Liver (tissue), 9 donors: ENCODE results near the gene PPP6R3. TPM values are rescaled to one million over a fixed set of nuclear protein-coding genes. Genes with fewer than 3 reads are reported as not detected.

ENCODE experiments used
- DNase-seq: peaks from one replicate; pipeline ENCODE4 v3.0.0-alpha.2; 2017; ENCODE audit warnings: low spot score
- H3K27ac ChIP-seq, 2 donors: one replicate each; pipeline ENCODE4 v1.7.0; 2013; ENCODE audit warnings: inconsistent platforms in 2 of 2, low read length in 2 of 2, control low read depth in 1 of 2, low read depth in 1 of 2, mild to moderate bottlenecking in 1 of 2
- H3K27me3 ChIP-seq, 4 donors: one replicate each; pipeline versions ENCODE4 v1.6.1 to v1.7.0; 2013; ENCODE audit warnings: low read length in 3 of 4, inconsistent platforms in 1 of 4, mild to moderate bottlenecking in 1 of 4, moderate library complexity in 1 of 4; ENCODE audit not compliant: control insufficient read depth in 4 of 4, insufficient read depth in 4 of 4
- H3K36me3 ChIP-seq, 4 donors: one replicate each; pipeline versions ENCODE4 v1.6.1 to v1.7.0; 2013; ENCODE audit warnings: low read length in 3 of 4, mild to moderate bottlenecking in 3 of 4, low read depth in 1 of 4, moderate library complexity in 1 of 4; ENCODE audit not compliant: control insufficient read depth in 4 of 4, insufficient read depth in 3 of 4
- H3K4me1 ChIP-seq, 4 donors: one replicate each; pipeline versions ENCODE4 v1.6.1 to v1.7.0; 2013; ENCODE audit warnings: low read length in 3 of 4, mild to moderate bottlenecking in 3 of 4, moderate library complexity in 1 of 4; ENCODE audit not compliant: control insufficient read depth in 4 of 4, insufficient read depth in 4 of 4
- H3K4me3 ChIP-seq, 3 donors: one replicate each; pipeline versions ENCODE4 v1.6.1 to v1.7.0; 2013; ENCODE audit warnings: low read length in 3 of 3, control low read depth in 1 of 3, low read depth in 1 of 3, mild to moderate bottlenecking in 1 of 3
- H3K9ac ChIP-seq, 2 donors: one replicate each; pipeline ENCODE4 v1.7.0; 2013; ENCODE audit warnings: low read length in 2 of 2, mild to moderate bottlenecking in 2 of 2, moderate library complexity in 2 of 2, control low read depth in 1 of 2, low read depth in 1 of 2
- H3K9me3 ChIP-seq, 4 donors: one replicate each; pipeline versions ENCODE4 v1.6.1 to v1.7.0; 2013; ENCODE audit warnings: low read length in 3 of 4; ENCODE audit not compliant: control insufficient read depth in 4 of 4
- EGR1 ChIP-seq, 2 donors: IDR thresholded peaks; 2 replicates each; pipeline ENCODE4 v1.6.1; 2016 to 2018; ENCODE audit warnings: antibody characterized with exemption in 2 of 2, low read depth in 2 of 2
- FOXA1 ChIP-seq: IDR thresholded peaks from 2 replicates; pipeline ENCODE4 v1.6.1; 2016; ENCODE audit warnings: antibody characterized with exemption
- FOXA2 ChIP-seq: IDR thresholded peaks from 2 replicates; pipeline ENCODE4 v1.6.1; 2016; ENCODE audit warnings: antibody characterized with exemption
- GABPA ChIP-seq, 2 donors: IDR thresholded peaks in 1 of 2; conservative IDR thresholded peaks in 1 of 2; 2 replicates each; pipeline ENCODE4 v1.6.1; 2016; ENCODE audit warnings: antibody characterized with exemption in 2 of 2, mild to moderate bottlenecking in 1 of 2, moderate library complexity in 1 of 2
- HNF4A ChIP-seq, 2 donors: conservative IDR thresholded peaks; 2 replicates each; pipeline ENCODE4 v1.6.1; 2016; ENCODE audit warnings: antibody characterized with exemption in 2 of 2, mild to moderate bottlenecking in 2 of 2
- HNF4G ChIP-seq: IDR thresholded peaks from 2 replicates; pipeline ENCODE4 v1.6.1; 2016; ENCODE audit warnings: antibody characterized with exemption
- JUND ChIP-seq, 2 donors: IDR thresholded peaks; 2 replicates each; pipeline ENCODE4 v1.6.1; 2016; ENCODE audit warnings: antibody characterized with exemption in 2 of 2
- NR2F2 ChIP-seq: IDR thresholded peaks from 2 replicates; pipeline ENCODE4 v1.6.1; 2016; ENCODE audit warnings: antibody characterized with exemption
- RAD21 ChIP-seq, 2 donors: IDR thresholded peaks; 2 replicates each; pipeline ENCODE4 v1.6.1; 2016; ENCODE audit warnings: antibody characterized with exemption in 2 of 2, mild to moderate bottlenecking in 2 of 2
- SP1 ChIP-seq: IDR thresholded peaks from 2 replicates; pipeline ENCODE4 v1.6.1; 2018; ENCODE audit warnings: antibody characterized with exemption, mild to moderate bottlenecking
- TAF1 ChIP-seq: conservative IDR thresholded peaks from 2 replicates; pipeline ENCODE4 v1.6.1; 2016; ENCODE audit warnings: antibody characterized with exemption, mild to moderate bottlenecking
- YY1 ChIP-seq: IDR thresholded peaks from 2 replicates; pipeline ENCODE4 v1.6.1; 2016; ENCODE audit warnings: antibody characterized with exemption, mild to moderate bottlenecking
- WGBS: extraction: QIAGEN DNeasy Blood & Tissue Kit; methylation state at CpG from one replicate; pipeline ENCODE4 v1.1.7; 2013; 5-methylcytosine and 5-hydroxymethylcytosine counted together
- polyA plus RNA-seq, 2 donors: library from polyadenylated mRNA; stranded (reverse) in 1 of 2; unstranded in 1 of 2; fragments of 200-250 nt in 1 of 2; fragments of >200 nt in 1 of 2; fragmentation: Nextera tagmentation in 1 of 2; extraction: Ambion mirVana in 1 of 2; gene quantifications; one replicate each; pipeline versions ENCODE4 v1.2.1 to v1.2.3, GENCODE V29; 2013 to 2015
- total RNA-seq, 2 donors: library from RNA; depleted of rRNA; stranded (reverse); fragments of >200 nt; gene quantifications; one replicate each; pipeline ENCODE4 v1.2.3, GENCODE V29; 2014
- TF ChIP-seq, protein P1 (sequence below): IDR thresholded peaks from 2 replicates; pipeline ENCODE4 v1.6.1; 2016; ENCODE audit warnings: antibody characterized with exemption
- TF ChIP-seq, protein P2 (sequence below): IDR thresholded peaks from 2 replicates; pipeline ENCODE4 v1.6.1; 2016; ENCODE audit warnings: antibody characterized with exemption
- TF ChIP-seq, protein P3 (sequence below): IDR thresholded peaks from 2 replicates; pipeline ENCODE4 v1.6.1; 2016; ENCODE audit warnings: antibody characterized with exemption
- TF ChIP-seq, protein P4 (sequence below): fragments of 150-350 bp; IDR thresholded peaks from 2 replicates; pipeline ENCODE4 v1.5.1; 2017; ENCODE audit warnings: improper control_type of control experiment, low read depth, low read length; ENCODE audit not compliant: missing input control
- donor health status: healthy.
- donor health status: healthy.
- donor health status: healthy.
- donor health status: healthy.
- donor health status: healthy.

The PPP6R3 gene
- total and polyA plus RNA-seq, 4 donors, result 12.3 to 101 (median 58.1) TPM

DNA sequence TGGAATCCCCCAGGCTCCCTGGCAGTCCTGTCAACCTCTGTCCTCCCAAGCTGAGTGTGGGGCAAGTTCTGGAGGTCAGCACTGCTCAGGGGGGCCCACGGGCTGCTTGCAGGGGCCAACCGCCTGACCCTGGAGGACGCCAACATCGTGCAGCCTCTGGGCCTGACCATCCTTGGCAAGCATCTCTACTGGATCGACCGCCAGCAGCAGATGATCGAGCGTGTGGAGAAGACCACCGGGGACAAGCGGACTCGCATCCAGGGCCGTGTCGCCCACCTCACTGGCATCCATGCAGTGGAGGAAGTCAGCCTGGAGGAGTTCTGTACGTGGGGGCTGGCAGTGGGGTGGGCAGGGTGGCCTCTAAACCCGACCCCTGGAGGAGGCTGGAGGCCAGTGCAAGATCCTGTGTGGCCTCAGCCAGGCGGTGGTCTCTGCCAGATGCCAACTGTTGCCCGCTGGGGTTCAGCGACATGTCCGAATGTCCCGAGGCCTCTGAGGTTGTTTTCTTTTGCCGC is 34.6 kb upstream of the PPP6R3 start:
- WGBS, result 96% methylated on average over 21 of the region's 21 CpGs
- no peak overlapping the region for H3K9ac ChIP-seq
- no peaks in the 10 kb centered on the region for H3K4me1 ChIP-seq
- H3K9me3 ChIP-seq, result peaks cover 0 to 5% (median 3%) of the 10 kb centered on the region in 4 donors
- no peaks in the 10 kb centered on the region for H3K27me3 ChIP-seq
- H3K27ac ChIP-seq, result no peak overlapping the region
- peaks cover 19 to 78% (median 48%) of the 10 kb centered on the region in 4 donors for H3K36me3 ChIP-seq
- H3K4me3 ChIP-seq, result no peak overlapping the region
- DNase-seq, result no peak
- TF ChIP-seq, protein P1, sequence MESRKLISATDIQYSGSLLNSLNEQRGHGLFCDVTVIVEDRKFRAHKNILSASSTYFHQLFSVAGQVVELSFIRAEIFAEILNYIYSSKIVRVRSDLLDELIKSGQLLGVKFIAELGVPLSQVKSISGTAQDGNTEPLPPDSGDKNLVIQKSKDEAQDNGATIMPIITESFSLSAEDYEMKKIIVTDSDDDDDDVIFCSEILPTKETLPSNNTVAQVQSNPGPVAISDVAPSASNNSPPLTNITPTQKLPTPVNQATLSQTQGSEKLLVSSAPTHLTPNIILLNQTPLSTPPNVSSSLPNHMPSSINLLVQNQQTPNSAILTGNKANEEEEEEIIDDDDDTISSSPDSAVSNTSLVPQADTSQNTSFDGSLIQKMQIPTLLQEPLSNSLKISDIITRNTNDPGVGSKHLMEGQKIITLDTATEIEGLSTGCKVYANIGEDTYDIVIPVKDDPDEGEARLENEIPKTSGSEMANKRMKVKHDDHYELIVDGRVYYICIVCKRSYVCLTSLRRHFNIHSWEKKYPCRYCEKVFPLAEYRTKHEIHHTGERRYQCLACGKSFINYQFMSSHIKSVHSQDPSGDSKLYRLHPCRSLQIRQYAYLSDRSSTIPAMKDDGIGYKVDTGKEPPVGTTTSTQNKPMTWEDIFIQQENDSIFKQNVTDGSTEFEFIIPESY, result no peak
- TF ChIP-seq TAF1, result no peak
- TF ChIP-seq RAD21 (IDR thresholded peaks at IDR 0.05), result no peak
- TF ChIP-seq GABPA (IDR thresholded peaks at IDR 0.05 in 1 of 2, conservative IDR thresholded peaks at IDR 0.05 in 1 of 2), result no peak
- no peak for TF ChIP-seq JUND (IDR thresholded peaks at IDR 0.05)
- no peak for TF ChIP-seq HNF4G
- TF ChIP-seq EGR1 (IDR thresholded peaks at IDR 0.05; ENCODE audit: low read depth in 2 of 2), result no peak
- TF ChIP-seq YY1, result no peak
- no peak for TF ChIP-seq FOXA1
- TF ChIP-seq FOXA2, result no peak
- no peak for TF ChIP-seq NR2F2
- TF ChIP-seq, protein P2, sequence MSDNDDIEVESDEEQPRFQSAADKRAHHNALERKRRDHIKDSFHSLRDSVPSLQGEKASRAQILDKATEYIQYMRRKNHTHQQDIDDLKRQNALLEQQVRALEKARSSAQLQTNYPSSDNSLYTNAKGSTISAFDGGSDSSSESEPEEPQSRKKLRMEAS, result no peak

DNA sequence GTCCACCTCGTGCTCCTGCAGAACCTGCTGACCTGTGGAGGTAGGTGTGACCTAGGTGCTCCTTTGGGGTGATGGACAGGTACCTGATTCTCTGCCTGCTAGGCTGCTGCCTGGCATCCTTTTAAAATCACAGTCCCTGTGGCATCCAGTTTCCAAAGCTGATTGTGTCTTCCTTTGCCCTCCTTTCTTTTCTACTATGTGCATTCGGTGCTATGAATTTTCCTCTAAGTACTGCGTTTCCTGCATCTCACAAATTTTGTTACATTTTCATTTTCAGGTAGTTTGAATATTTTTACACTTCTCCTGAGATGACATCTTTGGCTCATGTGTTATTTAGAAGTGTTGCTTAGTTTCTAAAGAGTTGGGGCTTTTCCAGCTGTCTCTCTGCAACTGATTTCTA is 30.9 kb upstream of the PPP6R3 start:
- no peak for TF ChIP-seq SP1
- TF ChIP-seq NR2F2, result no peak
- TF ChIP-seq, protein P1, result no peak
- TF ChIP-seq TAF1, result no peak
- TF ChIP-seq, protein P2, result no peak
- TF ChIP-seq, protein P3, sequence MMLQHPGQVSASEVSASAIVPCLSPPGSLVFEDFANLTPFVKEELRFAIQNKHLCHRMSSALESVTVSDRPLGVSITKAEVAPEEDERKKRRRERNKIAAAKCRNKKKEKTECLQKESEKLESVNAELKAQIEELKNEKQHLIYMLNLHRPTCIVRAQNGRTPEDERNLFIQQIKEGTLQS, result no peak
- no peak for TF ChIP-seq HNF4A (conservative IDR thresholded peaks at IDR 0.05)
- no peak for TF ChIP-seq FOXA2
- no peak for TF ChIP-seq FOXA1
- TF ChIP-seq, protein P4, sequence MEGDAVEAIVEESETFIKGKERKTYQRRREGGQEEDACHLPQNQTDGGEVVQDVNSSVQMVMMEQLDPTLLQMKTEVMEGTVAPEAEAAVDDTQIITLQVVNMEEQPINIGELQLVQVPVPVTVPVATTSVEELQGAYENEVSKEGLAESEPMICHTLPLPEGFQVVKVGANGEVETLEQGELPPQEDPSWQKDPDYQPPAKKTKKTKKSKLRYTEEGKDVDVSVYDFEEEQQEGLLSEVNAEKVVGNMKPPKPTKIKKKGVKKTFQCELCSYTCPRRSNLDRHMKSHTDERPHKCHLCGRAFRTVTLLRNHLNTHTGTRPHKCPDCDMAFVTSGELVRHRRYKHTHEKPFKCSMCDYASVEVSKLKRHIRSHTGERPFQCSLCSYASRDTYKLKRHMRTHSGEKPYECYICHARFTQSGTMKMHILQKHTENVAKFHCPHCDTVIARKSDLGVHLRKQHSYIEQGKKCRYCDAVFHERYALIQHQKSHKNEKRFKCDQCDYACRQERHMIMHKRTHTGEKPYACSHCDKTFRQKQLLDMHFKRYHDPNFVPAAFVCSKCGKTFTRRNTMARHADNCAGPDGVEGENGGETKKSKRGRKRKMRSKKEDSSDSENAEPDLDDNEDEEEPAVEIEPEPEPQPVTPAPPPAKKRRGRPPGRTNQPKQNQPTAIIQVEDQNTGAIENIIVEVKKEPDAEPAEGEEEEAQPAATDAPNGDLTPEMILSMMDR, result no peak
- no peak for TF ChIP-seq HNF4G
- Histone ChIP-seq H3K36me3 (peaks cover 24 to 84% (median 45%) of the 10 kb centered on the region in 4 donors), H3K9me3 (peaks cover 0 to 5% (median 3%) of the 10 kb centered on the region in 4 donors), H3K4me3 (no peak overlapping the region), H3K4me1 (no peaks in the 10 kb centered on the region), H3K27me3 (no peaks in the 10 kb centered on the region), H3K9ac (no peak overlapping the region), H3K27ac (no peak overlapping the region)
- WGBS, result 95% methylated on average over 3 of the region's 3 CpGs
- no peak for DNase-seq
